ENCODE data around the gene SLC27A5.
"Not testable (repeated sequence)": the region's sequence is repeated elsewhere in the genome, so short reads cannot be mapped to it uniquely, and the experiment has no call there.

SLC27A5 gene

GRCh38 chr19:58474291-58474996, 37.3 kb downstream of the SLC27A5 start:
- FAIRE-seq (no peak), DNase-seq (ENCODE audit: insufficient read length, low spot score) (no peak)
- no peak for TF ChIP-seq POLR2A (IDR thresholded peaks at IDR 0.05; ENCODE audit: low read depth, low read length)
- TF ChIP-seq POU2F2 (IDR thresholded peaks at IDR 0.05; ENCODE audit: low read depth, low read length) = 0 out of 2 replicates have a peak, but pooled peaks have one; percentile 7

GRCh38 chr19:58473775-58474174, 38.0 kb downstream of the SLC27A5 start:
- FAIRE-seq (no peak), DNase-seq (ENCODE audit: insufficient read length, low spot score) (no peak)
- TF ChIP-seq TAF1 (IDR thresholded peaks at IDR 0.05; ENCODE audit: low read depth, low read length) (no peak), POLR2A (IDR thresholded peaks at IDR 0.05; ENCODE audit: low read depth, low read length) (no peak), POLR2AphosphoS5 (IDR thresholded peaks at IDR 0.05; ENCODE audit: low read depth, low read length) (peak; percentile 45; the same call in 1 of the 2 replicates), PAX5 (IDR thresholded peaks at IDR 0.05; ENCODE audit: insufficient read depth, low read length, severe bottlenecking) (no peak), POU2F2 (IDR thresholded peaks at IDR 0.05; ENCODE audit: low read depth, low read length) (no peak)

- DNase-seq (ENCODE audit: insufficient read length, low spot score) = no peak
- TF ChIP-seq POU2F2 (IDR thresholded peaks at IDR 0.05; ENCODE audit: low read depth, low read length) (no peak), PAX5 (IDR thresholded peaks at IDR 0.05; ENCODE audit: insufficient read depth, low read length, severe bottlenecking) (no peak), TAF1 (IDR thresholded peaks at IDR 0.05; ENCODE audit: low read depth, low read length) (no peak), POLR2AphosphoS5 (IDR thresholded peaks at IDR 0.05; ENCODE audit: low read depth, low read length) (no peak), SPI1 (IDR thresholded peaks at IDR 0.05; ENCODE audit: low read depth, low read length) (no peak), POLR2A (IDR thresholded peaks at IDR 0.05; ENCODE audit: low read depth, low read length) (no peak)
- FAIRE-seq = no peak
Measured at GRCh38 chr19:58471736-58472135, 40.1 kb downstream of the SLC27A5 start.

GRCh38 chr19:58470837-58471543, 40.8 kb downstream of the SLC27A5 start:
- not testable (repeated sequence) for FAIRE-seq; DNase-seq (ENCODE audit: insufficient read length, low spot score)

- FAIRE-seq (no peak), DNase-seq (ENCODE audit: insufficient read length, low spot score) (no peak)
- no peak for TF ChIP-seq PAX5 (IDR thresholded peaks at IDR 0.05; ENCODE audit: insufficient read depth, low read length, severe bottlenecking)
- TF ChIP-seq SPI1 (IDR thresholded peaks at IDR 0.05; ENCODE audit: low read depth, low read length) = no peak
- TF ChIP-seq POLR2AphosphoS5 (IDR thresholded peaks at IDR 0.05; ENCODE audit: low read depth, low read length) = no peak
- no peak for TF ChIP-seq TAF1 (IDR thresholded peaks at IDR 0.05; ENCODE audit: low read depth, low read length)
- TF ChIP-seq POLR2A (IDR thresholded peaks at IDR 0.05; ENCODE audit: low read depth, low read length) = no peak
- no peak for TF ChIP-seq POU2F2 (IDR thresholded peaks at IDR 0.05; ENCODE audit: low read depth, low read length)
Measured at GRCh38 chr19:58469241-58470013, 42.4 kb downstream of the SLC27A5 start.

GRCh38 chr19:58468216-58468839, 43.5 kb downstream of the SLC27A5 start:
- TF ChIP-seq POLR2AphosphoS5 (IDR thresholded peaks at IDR 0.05; ENCODE audit: low read depth, low read length) (no peak), POU2F2 (IDR thresholded peaks at IDR 0.05; ENCODE audit: low read depth, low read length) (0 out of 2 replicates have a peak, but pooled peaks have one; percentile 8)
- DNase-seq (ENCODE audit: insufficient read length, low spot score) (no peak), FAIRE-seq (no peak)

- peak; percentile 99 for DNase-seq (ENCODE audit: insufficient read length, low spot score)
- FAIRE-seq = peak; percentile 99
- TF ChIP-seq TAF1 (IDR thresholded peaks at IDR 0.05; ENCODE audit: low read depth, low read length) = peak; percentile 75
- no peak for TF ChIP-seq SPI1 (IDR thresholded peaks at IDR 0.05; ENCODE audit: low read depth, low read length)
- TF ChIP-seq POLR2AphosphoS5 (IDR thresholded peaks at IDR 0.05; ENCODE audit: low read depth, low read length) = peak; percentile 77
- peak; percentile 68; the same call in 1 of the 2 replicates for TF ChIP-seq POLR2A (IDR thresholded peaks at IDR 0.05; ENCODE audit: low read depth, low read length)
- no peak for TF ChIP-seq PAX5 (IDR thresholded peaks at IDR 0.05; ENCODE audit: insufficient read depth, low read length, severe bottlenecking)
- TF ChIP-seq POU2F2 (IDR thresholded peaks at IDR 0.05; ENCODE audit: low read depth, low read length) = no peak
Measured at GRCh38 chr19:58466760-58467589, 44.8 kb downstream of the SLC27A5 start, which contains the start of gene ZNF324. ZNF324 (plus strand) TSS chr19:58467080; CDS start chr19:58469186, 2,106 bp downstream.

GRCh38 chr19:58466089-58466759, 45.6 kb downstream of the SLC27A5 start:
- no peak for DNase-seq (ENCODE audit: insufficient read length, low spot score)
- TF ChIP-seq POLR2AphosphoS5 (IDR thresholded peaks at IDR 0.05; ENCODE audit: low read depth, low read length) = no peak
- TF ChIP-seq PAX5 (IDR thresholded peaks at IDR 0.05; ENCODE audit: insufficient read depth, low read length, severe bottlenecking) = no peak
- TF ChIP-seq TAF1 (IDR thresholded peaks at IDR 0.05; ENCODE audit: low read depth, low read length) = no peak
- TF ChIP-seq POU2F2 (IDR thresholded peaks at IDR 0.05; ENCODE audit: low read depth, low read length) = no peak
- TF ChIP-seq POLR2A (IDR thresholded peaks at IDR 0.05; ENCODE audit: low read depth, low read length) = no peak
- TF ChIP-seq SPI1 (IDR thresholded peaks at IDR 0.05; ENCODE audit: low read depth, low read length) = no peak
- FAIRE-seq = no peak

Measured in GM12891 (cell line).